Right lobe of liver (tissue), 6 donors: ENCODE data around the gene AUNIP. TPM values are rescaled to one million over a fixed set of nuclear protein-coding genes. Genes with fewer than 3 reads are reported as not detected.

Experiments
- ATAC-seq, 4 donors: fragments of 200-7000 bp; cut with Tn5 transposase; one replicate each; pipeline ENCODE4 v1.9.1; 2020; ENCODE audit warnings: mild to moderate bottlenecking in 4 of 4, moderate library complexity in 4 of 4
- DNase-seq, 3 donors: peaks; one replicate each; pipeline ENCODE4 v3.0.0-alpha.2; 2020
- H3K27ac ChIP-seq, 3 donors: fragments of 200-600 bp; one replicate each; pipeline ENCODE4 v1.8.0; 2022
- H3K27me3 ChIP-seq, 2 donors: fragments of 200-600 bp; one replicate each; pipeline ENCODE4 v1.8.0; 2022
- H3K36me3 ChIP-seq, 4 donors: fragments of 200-600 bp; sonication (generic) in 1 of 4; one replicate each; pipeline versions ENCODE4 v1.5.1 to v1.8.0; 2017 to 2022; ENCODE audit warnings: control low read depth in 1 of 4
- H3K4me1 ChIP-seq, 4 donors: fragments of 200-600 bp; sonication (generic) in 1 of 4; one replicate each; pipeline versions ENCODE4 v1.5.1 to v1.8.0; 2017 to 2022; ENCODE audit warnings: control low read depth in 1 of 4
- H3K4me3 ChIP-seq, 3 donors: fragments of 200-600 bp; one replicate each; pipeline ENCODE4 v1.8.0; 2022
- H3K9me3 ChIP-seq, 4 donors: fragments of 200-600 bp; sonication (generic) in 1 of 4; one replicate each; pipeline versions ENCODE4 v1.5.1 to v1.8.0; 2017 to 2022; ENCODE audit warnings: control low read depth in 1 of 4
- POLR2A ChIP-seq: fragments of 450-650 bp; IDR thresholded peaks from one replicate; pipeline ENCODE4 v1.6.1; 2017; ENCODE audit warnings: antibody characterized with exemption, mild to moderate bottlenecking
- WGBS: methylation state at CpG from one replicate; pipeline ENCODE4 v1.1.6; 2018; ENCODE audit warnings: low coverage, low lambda C conversion rate; ENCODE audit not compliant: insufficient coverage; ENCODE audit errors: missing lambda C conversion rate; 5-methylcytosine and 5-hydroxymethylcytosine counted together
- intact Hi-C, 2 donors: fragments of 100-400 bp; cut with DNase I; formaldehyde crosslinking; loops; one replicate each; pipeline versions ENCODE4 v1.11.2 to v1.14.1; 2022
- total RNA-seq, 6 experiments: library from RNA; depleted of rRNA in 2 of 6; stranded (reverse); fragments of >200 nt in 2 of 6; fragmentation: NEBNext Ultra II Directional in 3 of 6; extraction: Animal tissue kit (Norgen Biotek cat#: 25700) in 3 of 6; gene quantifications; one replicate each; pipeline versions ENCODE4 v1.1.0 to v1.2.4, GENCODE V29; 2016 to 2023
- TF ChIP-seq, protein P1 (sequence below), 4 donors: fragments of 200-600 bp in 3 of 4; fragments of 450-650 bp in 1 of 4; IDR thresholded peaks; one replicate each; pipeline versions ENCODE4 v1.5.1 to v1.8.0; 2016 to 2022; ENCODE audit warnings: antibody characterized with exemption in 4 of 4, mild to moderate bottlenecking in 2 of 4
- donor health status: DM: no; HTN: yes; CAD: no.
- donor health status: DM: no; HTN: no; CAD: no.
- donor health status: DM: no; HTN: no; CAD: no.
- donor health status: DM: no; HTN: yes; CAD: no.
- donor health status: DM: no; HTN: yes; CAD: no.

Gene AUNIP
- total RNA-seq, 6 experiments from 2014 or later, result 0.43 to 0.56 TPM; not detected in 4

DNA sequence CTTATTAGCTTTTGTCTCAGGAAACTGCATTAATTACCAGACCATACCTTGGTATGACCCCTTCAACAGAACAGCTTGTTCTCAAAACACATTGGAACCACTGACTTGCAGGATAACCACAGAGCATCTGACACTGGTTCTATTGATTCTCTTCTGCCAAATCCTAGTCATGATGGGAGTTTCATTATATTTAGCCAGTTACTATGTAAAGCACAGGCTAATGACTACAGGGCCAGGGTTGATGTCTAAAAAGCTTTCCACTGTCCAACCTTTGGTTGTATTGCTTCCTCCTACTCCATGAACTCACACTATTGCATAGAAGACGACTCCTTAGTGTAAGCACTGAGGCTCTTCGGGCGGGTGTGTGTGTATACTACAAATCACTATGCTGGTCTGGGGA, 43.2 kb upstream of the AUNIP start:
- intact Hi-C loops, result no loop called here

DNA sequence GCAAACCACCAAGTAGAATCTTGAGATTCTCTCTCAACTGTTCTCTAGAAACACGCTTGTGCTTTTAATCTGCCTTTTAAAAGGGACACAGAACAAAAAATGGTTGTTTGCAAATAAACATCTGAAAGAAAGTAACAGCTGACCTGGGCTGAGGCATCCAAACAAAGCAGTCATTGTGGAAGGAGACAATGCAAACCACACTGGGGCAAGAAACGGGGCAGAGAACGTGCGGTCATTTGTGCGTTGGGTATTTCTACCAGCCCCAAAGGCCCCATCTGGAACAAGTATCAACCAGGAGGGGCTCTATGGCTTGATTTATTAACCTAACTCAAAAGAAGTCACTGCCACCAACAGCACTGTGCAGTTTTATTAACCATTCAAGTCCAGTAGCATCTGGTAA, 41.0 kb upstream of the AUNIP start:
- H3K4me3 ChIP-seq, result no peak overlapping the region
- ATAC-seq, result no peak
- H3K9me3 ChIP-seq, result no peaks in the 10 kb centered on the region
- H3K27me3 ChIP-seq, result no peaks in the 10 kb centered on the region
- intact Hi-C loops, result no loop called here
- H3K36me3 ChIP-seq, result no peaks in the 10 kb centered on the region
- no peak overlapping the region for H3K27ac ChIP-seq
- peaks cover 0 to 9% (median 0%) of the 10 kb centered on the region in 4 donors for H3K4me1 ChIP-seq
- DNase-seq, result no peak
- TF ChIP-seq, protein P1, sequence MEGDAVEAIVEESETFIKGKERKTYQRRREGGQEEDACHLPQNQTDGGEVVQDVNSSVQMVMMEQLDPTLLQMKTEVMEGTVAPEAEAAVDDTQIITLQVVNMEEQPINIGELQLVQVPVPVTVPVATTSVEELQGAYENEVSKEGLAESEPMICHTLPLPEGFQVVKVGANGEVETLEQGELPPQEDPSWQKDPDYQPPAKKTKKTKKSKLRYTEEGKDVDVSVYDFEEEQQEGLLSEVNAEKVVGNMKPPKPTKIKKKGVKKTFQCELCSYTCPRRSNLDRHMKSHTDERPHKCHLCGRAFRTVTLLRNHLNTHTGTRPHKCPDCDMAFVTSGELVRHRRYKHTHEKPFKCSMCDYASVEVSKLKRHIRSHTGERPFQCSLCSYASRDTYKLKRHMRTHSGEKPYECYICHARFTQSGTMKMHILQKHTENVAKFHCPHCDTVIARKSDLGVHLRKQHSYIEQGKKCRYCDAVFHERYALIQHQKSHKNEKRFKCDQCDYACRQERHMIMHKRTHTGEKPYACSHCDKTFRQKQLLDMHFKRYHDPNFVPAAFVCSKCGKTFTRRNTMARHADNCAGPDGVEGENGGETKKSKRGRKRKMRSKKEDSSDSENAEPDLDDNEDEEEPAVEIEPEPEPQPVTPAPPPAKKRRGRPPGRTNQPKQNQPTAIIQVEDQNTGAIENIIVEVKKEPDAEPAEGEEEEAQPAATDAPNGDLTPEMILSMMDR (IDR thresholded peaks at IDR 0.05), result no peak
- no peak for TF ChIP-seq POLR2A
- 100% methylated on average over 1 of the region's 5 CpGs for WGBS

More for the DNA sequence above, 43.2 kb upstream of the AUNIP start:
- Histone ChIP-seq H3K27ac (no peak overlapping the region), H3K4me3 (no peak overlapping the region), H3K4me1 (peaks cover 0 to 14% (median 0%) of the 10 kb centered on the region in 4 donors), H3K36me3 (no peaks in the 10 kb centered on the region), H3K9me3 (no peaks in the 10 kb centered on the region), H3K27me3 (no peaks in the 10 kb centered on the region)
- 96% methylated on average over 3 of the region's 3 CpGs for WGBS
- no peak for DNase-seq
- no peak for ATAC-seq
- TF ChIP-seq, protein P1 (IDR thresholded peaks at IDR 0.05), result no peak
- TF ChIP-seq POLR2A, result no peak

DNA sequence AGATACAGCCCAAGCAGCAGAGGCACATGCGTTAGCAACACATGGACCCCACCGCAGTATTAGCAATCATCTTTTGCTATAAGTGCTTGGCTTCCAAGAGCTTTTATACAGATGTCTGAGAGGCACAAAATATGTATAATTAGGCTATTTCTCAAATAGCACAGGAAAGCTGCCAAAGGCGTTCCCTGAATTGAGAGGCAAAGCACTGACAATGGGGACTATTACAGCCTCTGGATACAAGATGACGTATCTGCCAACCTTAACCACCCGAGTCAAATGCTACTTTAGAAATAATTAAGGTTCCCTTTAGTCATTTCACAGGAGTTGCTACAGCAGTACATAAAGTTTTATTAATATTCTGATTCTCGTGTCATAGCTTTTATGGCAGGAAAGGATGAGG, 40.5 kb upstream of the AUNIP start:
- DNase-seq (no peak), ATAC-seq (no peak)
- Histone ChIP-seq H3K27me3 (no peaks in the 10 kb centered on the region), H3K4me3 (no peak overlapping the region), H3K36me3 (no peaks in the 10 kb centered on the region), H3K9me3 (no peaks in the 10 kb centered on the region), H3K4me1 (peaks cover 0 to 7% (median 0%) of the 10 kb centered on the region in 4 donors), H3K27ac (no peak overlapping the region)
- no peak for TF ChIP-seq POLR2A
- TF ChIP-seq, protein P1 (IDR thresholded peaks at IDR 0.05), result no peak
- 98% methylated on average over 6 of the region's 6 CpGs for WGBS
- intact Hi-C loops, result loop anchor here (5.0 kb wide), 2 partner anchors 98 to 103 kb away; partner anchors contain the start of gene PAFAH2 (in 1 of the 2)

DNA sequence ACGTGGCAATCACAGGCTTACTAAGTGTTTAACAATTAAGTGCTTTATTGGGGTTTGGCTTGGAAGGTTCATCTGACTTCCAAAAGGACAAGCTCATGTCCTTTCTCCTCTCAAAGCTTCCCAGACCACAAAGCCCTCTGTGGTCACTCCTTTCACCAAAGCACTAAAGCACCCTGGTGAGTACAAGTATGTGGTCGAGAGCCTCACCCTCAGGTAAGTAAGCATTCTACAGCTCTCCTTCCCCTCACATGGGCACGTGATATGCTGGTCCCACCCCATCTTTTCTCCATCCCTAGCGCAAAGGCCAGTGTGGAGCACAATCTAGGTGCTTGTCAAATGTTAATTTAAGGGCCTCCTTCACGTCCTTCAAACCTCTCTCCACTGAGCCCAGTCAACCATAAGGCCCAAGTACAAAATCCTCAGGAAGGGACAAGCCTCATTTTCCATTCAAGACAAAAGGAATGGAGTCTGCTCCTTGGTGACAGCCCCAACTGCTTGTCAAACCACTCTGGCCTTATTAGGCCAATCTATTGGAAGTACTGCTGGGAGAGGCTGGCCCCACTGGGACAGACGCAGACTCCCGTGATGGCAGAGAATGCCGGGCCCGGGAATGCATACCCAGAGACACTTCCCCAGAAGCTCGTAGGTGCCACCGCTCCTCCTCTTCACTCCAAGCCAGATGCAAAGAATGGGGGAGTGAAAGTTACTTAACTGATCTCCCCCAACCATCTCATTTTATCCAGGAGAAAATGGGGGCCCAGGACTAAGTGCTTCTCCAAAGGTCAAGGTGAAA, 39.2 kb upstream of the AUNIP start:
- peaks cover 0 to 3% (median 0%) of the 10 kb centered on the region in 4 donors for H3K4me1 ChIP-seq
- no peaks in the 10 kb centered on the region for H3K36me3 ChIP-seq
- ATAC-seq (no peak), DNase-seq (no peak)
- no peak overlapping the region for H3K27ac ChIP-seq
- intact Hi-C loops, result loop anchor here (5.0 kb wide), 2 partner anchors 99 to 104 kb away; partner anchors contain the start of gene PAFAH2 (in 1 of the 2)
- H3K4me3 ChIP-seq, result no peak overlapping the region
- WGBS, result 94% methylated on average over 11 of the region's 11 CpGs
- TF ChIP-seq, protein P1 (IDR thresholded peaks at IDR 0.05), result no peak
- TF ChIP-seq POLR2A, result no peak
- H3K9me3 ChIP-seq, result no peaks in the 10 kb centered on the region
- no peaks in the 10 kb centered on the region for H3K27me3 ChIP-seq
